Liver (tissue), 9 donors: ENCODE data around the gene PLCB1. TPM values are rescaled to one million over a fixed set of nuclear protein-coding genes. Genes with fewer than 3 reads are reported as not detected.

ENCODE experiments used
- DNase-seq: peaks from one replicate; pipeline ENCODE4 v3.0.0-alpha.2; 2017; ENCODE audit warnings: low spot score
- H3K27ac ChIP-seq, 2 donors: one replicate each; pipeline ENCODE4 v1.7.0; 2013; ENCODE audit warnings: inconsistent platforms in 2 of 2, low read length in 2 of 2, control low read depth in 1 of 2, low read depth in 1 of 2, mild to moderate bottlenecking in 1 of 2
- H3K27me3 ChIP-seq, 4 donors: one replicate each; pipeline versions ENCODE4 v1.6.1 to v1.7.0; 2013; ENCODE audit warnings: low read length in 3 of 4, inconsistent platforms in 1 of 4, mild to moderate bottlenecking in 1 of 4, moderate library complexity in 1 of 4; ENCODE audit not compliant: control insufficient read depth in 4 of 4, insufficient read depth in 4 of 4
- H3K36me3 ChIP-seq, 4 donors: one replicate each; pipeline versions ENCODE4 v1.6.1 to v1.7.0; 2013; ENCODE audit warnings: low read length in 3 of 4, mild to moderate bottlenecking in 3 of 4, low read depth in 1 of 4, moderate library complexity in 1 of 4; ENCODE audit not compliant: control insufficient read depth in 4 of 4, insufficient read depth in 3 of 4
- H3K4me1 ChIP-seq, 4 donors: one replicate each; pipeline versions ENCODE4 v1.6.1 to v1.7.0; 2013; ENCODE audit warnings: low read length in 3 of 4, mild to moderate bottlenecking in 3 of 4, moderate library complexity in 1 of 4; ENCODE audit not compliant: control insufficient read depth in 4 of 4, insufficient read depth in 4 of 4
- H3K4me3 ChIP-seq, 3 donors: one replicate each; pipeline versions ENCODE4 v1.6.1 to v1.7.0; 2013; ENCODE audit warnings: low read length in 3 of 3, control low read depth in 1 of 3, low read depth in 1 of 3, mild to moderate bottlenecking in 1 of 3
- H3K9ac ChIP-seq, 2 donors: one replicate each; pipeline ENCODE4 v1.7.0; 2013; ENCODE audit warnings: low read length in 2 of 2, mild to moderate bottlenecking in 2 of 2, moderate library complexity in 2 of 2, control low read depth in 1 of 2, low read depth in 1 of 2
- H3K9me3 ChIP-seq, 4 donors: one replicate each; pipeline versions ENCODE4 v1.6.1 to v1.7.0; 2013; ENCODE audit warnings: low read length in 3 of 4; ENCODE audit not compliant: control insufficient read depth in 4 of 4
- ATF3 ChIP-seq: IDR thresholded peaks from 2 replicates; pipeline ENCODE4 v1.6.1; 2016; ENCODE audit warnings: antibody characterized with exemption
- EGR1 ChIP-seq, 2 donors: IDR thresholded peaks; 2 replicates each; pipeline ENCODE4 v1.6.1; 2016 to 2018; ENCODE audit warnings: antibody characterized with exemption in 2 of 2, low read depth in 2 of 2
- FOXA1 ChIP-seq: IDR thresholded peaks from 2 replicates; pipeline ENCODE4 v1.6.1; 2016; ENCODE audit warnings: antibody characterized with exemption
- FOXA2 ChIP-seq: IDR thresholded peaks from 2 replicates; pipeline ENCODE4 v1.6.1; 2016; ENCODE audit warnings: antibody characterized with exemption
- GABPA ChIP-seq, 2 donors: IDR thresholded peaks in 1 of 2; conservative IDR thresholded peaks in 1 of 2; 2 replicates each; pipeline ENCODE4 v1.6.1; 2016; ENCODE audit warnings: antibody characterized with exemption in 2 of 2, mild to moderate bottlenecking in 1 of 2, moderate library complexity in 1 of 2
- HNF4A ChIP-seq, 2 donors: conservative IDR thresholded peaks; 2 replicates each; pipeline ENCODE4 v1.6.1; 2016; ENCODE audit warnings: antibody characterized with exemption in 2 of 2, mild to moderate bottlenecking in 2 of 2
- HNF4G ChIP-seq: IDR thresholded peaks from 2 replicates; pipeline ENCODE4 v1.6.1; 2016; ENCODE audit warnings: antibody characterized with exemption
- JUND ChIP-seq, 2 donors: IDR thresholded peaks; 2 replicates each; pipeline ENCODE4 v1.6.1; 2016; ENCODE audit warnings: antibody characterized with exemption in 2 of 2
- TAF1 ChIP-seq: conservative IDR thresholded peaks from 2 replicates; pipeline ENCODE4 v1.6.1; 2016; ENCODE audit warnings: antibody characterized with exemption, mild to moderate bottlenecking
- WGBS: extraction: QIAGEN DNeasy Blood & Tissue Kit; methylation state at CpG from one replicate; pipeline ENCODE4 v1.1.7; 2013; 5-methylcytosine and 5-hydroxymethylcytosine counted together
- polyA plus RNA-seq, 2 donors: library from polyadenylated mRNA; stranded (reverse) in 1 of 2; unstranded in 1 of 2; fragments of 200-250 nt in 1 of 2; fragments of >200 nt in 1 of 2; fragmentation: Nextera tagmentation in 1 of 2; extraction: Ambion mirVana in 1 of 2; gene quantifications; one replicate each; pipeline versions ENCODE4 v1.2.1 to v1.2.3, GENCODE V29; 2013 to 2015
- total RNA-seq, 2 donors: library from RNA; depleted of rRNA; stranded (reverse); fragments of >200 nt; gene quantifications; one replicate each; pipeline ENCODE4 v1.2.3, GENCODE V29; 2014
- TF ChIP-seq, protein P1 (sequence below): IDR thresholded peaks from 2 replicates; pipeline ENCODE4 v1.6.1; 2016; ENCODE audit warnings: antibody characterized with exemption
- TF ChIP-seq, protein P2 (sequence below): IDR thresholded peaks from 2 replicates; pipeline ENCODE4 v1.6.1; 2016; ENCODE audit warnings: antibody characterized with exemption, mild to moderate bottlenecking
- TF ChIP-seq, protein P3 (sequence below): fragments of 150-350 bp; IDR thresholded peaks from 2 replicates; pipeline ENCODE4 v1.5.1; 2017; ENCODE audit warnings: improper control_type of control experiment, low read depth, low read length; ENCODE audit not compliant: missing input control
- TF ChIP-seq, protein P4 (sequence below): IDR thresholded peaks from 2 replicates; pipeline ENCODE4 v1.6.1; 2016; ENCODE audit warnings: antibody characterized with exemption
- donor health status: healthy.
- donor health status: healthy.
- donor health status: healthy.
- donor health status: healthy.
- donor health status: healthy.

Gene PLCB1
- total and polyA plus RNA-seq, 4 donors = 3.7 to 13.5 (median 5.9) TPM

DNA sequence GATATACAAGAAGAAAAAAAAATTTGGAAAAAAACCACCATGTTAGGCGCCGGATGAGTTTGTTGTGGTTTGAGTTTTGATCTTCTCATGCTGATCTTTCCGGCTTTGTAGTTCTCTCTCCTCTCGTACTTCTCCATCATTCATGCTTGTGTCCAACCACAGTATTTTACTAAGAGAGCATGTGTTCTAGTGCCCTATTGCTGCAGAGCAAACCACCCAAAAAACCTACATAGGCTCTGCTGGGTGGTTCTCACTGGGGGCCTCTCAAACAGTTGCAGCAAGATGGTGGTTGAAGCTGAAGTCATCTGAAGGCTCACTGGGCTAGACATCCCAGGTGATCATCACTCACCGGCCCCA is 404.2 kb downstream of the PLCB1 start:
- Histone ChIP-seq H3K4me3 (no peak overlapping the region), H3K9me3 (no peaks in the 10 kb centered on the region), H3K27me3 (no peaks in the 10 kb centered on the region), H3K4me1 (peaks cover 0 to 1% (median 0%) of the 10 kb centered on the region in 4 donors), H3K27ac (no peak overlapping the region), H3K9ac (no peak overlapping the region), H3K36me3 (no peaks in the 10 kb centered on the region)
- no peak for DNase-seq
- WGBS = 90% methylated on average over 5 of the region's 5 CpGs
- TF ChIP-seq, protein P1, sequence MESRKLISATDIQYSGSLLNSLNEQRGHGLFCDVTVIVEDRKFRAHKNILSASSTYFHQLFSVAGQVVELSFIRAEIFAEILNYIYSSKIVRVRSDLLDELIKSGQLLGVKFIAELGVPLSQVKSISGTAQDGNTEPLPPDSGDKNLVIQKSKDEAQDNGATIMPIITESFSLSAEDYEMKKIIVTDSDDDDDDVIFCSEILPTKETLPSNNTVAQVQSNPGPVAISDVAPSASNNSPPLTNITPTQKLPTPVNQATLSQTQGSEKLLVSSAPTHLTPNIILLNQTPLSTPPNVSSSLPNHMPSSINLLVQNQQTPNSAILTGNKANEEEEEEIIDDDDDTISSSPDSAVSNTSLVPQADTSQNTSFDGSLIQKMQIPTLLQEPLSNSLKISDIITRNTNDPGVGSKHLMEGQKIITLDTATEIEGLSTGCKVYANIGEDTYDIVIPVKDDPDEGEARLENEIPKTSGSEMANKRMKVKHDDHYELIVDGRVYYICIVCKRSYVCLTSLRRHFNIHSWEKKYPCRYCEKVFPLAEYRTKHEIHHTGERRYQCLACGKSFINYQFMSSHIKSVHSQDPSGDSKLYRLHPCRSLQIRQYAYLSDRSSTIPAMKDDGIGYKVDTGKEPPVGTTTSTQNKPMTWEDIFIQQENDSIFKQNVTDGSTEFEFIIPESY = no peak
- TF ChIP-seq GABPA (IDR thresholded peaks at IDR 0.05 in 1 of 2, conservative IDR thresholded peaks at IDR 0.05 in 1 of 2) = no peak
- TF ChIP-seq TAF1 = no peak
- no peak for TF ChIP-seq HNF4A (conservative IDR thresholded peaks at IDR 0.05)
- TF ChIP-seq EGR1 (IDR thresholded peaks at IDR 0.05; ENCODE audit: low read depth in 2 of 2) = no peak
- TF ChIP-seq FOXA2 = no peak
- no peak for TF ChIP-seq HNF4G

DNA sequence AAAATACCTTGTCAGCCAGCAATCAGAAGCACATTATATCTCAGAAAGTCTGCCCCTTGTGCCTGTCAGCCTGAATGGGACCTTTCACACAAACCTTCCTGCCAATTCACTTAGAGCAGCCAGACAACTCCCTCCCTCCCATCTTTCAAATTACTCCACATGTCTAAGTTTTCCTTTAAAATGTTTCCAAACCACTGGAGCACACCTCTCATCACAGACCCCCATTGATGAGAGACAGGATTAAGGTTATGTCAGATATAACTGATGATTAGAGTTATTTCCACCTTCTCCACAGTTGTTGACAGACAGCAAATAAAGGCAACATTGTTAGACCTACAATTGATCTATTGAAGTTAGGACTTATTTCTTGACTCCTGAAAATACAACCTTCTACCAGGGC is 408.4 kb downstream of the PLCB1 start:
- Histone ChIP-seq H3K9me3 (no peaks in the 10 kb centered on the region), H3K27me3 (no peaks in the 10 kb centered on the region), H3K4me1 (peaks cover 0 to 1% (median 0%) of the 10 kb centered on the region in 4 donors), H3K4me3 (no peak overlapping the region), H3K36me3 (no peaks in the 10 kb centered on the region), H3K27ac (no peak overlapping the region), H3K9ac (no peak overlapping the region)
- no peak for DNase-seq
- TF ChIP-seq, protein P2, sequence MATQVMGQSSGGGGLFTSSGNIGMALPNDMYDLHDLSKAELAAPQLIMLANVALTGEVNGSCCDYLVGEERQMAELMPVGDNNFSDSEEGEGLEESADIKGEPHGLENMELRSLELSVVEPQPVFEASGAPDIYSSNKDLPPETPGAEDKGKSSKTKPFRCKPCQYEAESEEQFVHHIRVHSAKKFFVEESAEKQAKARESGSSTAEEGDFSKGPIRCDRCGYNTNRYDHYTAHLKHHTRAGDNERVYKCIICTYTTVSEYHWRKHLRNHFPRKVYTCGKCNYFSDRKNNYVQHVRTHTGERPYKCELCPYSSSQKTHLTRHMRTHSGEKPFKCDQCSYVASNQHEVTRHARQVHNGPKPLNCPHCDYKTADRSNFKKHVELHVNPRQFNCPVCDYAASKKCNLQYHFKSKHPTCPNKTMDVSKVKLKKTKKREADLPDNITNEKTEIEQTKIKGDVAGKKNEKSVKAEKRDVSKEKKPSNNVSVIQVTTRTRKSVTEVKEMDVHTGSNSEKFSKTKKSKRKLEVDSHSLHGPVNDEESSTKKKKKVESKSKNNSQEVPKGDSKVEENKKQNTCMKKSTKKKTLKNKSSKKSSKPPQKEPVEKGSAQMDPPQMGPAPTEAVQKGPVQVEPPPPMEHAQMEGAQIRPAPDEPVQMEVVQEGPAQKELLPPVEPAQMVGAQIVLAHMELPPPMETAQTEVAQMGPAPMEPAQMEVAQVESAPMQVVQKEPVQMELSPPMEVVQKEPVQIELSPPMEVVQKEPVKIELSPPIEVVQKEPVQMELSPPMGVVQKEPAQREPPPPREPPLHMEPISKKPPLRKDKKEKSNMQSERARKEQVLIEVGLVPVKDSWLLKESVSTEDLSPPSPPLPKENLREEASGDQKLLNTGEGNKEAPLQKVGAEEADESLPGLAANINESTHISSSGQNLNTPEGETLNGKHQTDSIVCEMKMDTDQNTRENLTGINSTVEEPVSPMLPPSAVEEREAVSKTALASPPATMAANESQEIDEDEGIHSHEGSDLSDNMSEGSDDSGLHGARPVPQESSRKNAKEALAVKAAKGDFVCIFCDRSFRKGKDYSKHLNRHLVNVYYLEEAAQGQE = no peak
- TF ChIP-seq, protein P3, sequence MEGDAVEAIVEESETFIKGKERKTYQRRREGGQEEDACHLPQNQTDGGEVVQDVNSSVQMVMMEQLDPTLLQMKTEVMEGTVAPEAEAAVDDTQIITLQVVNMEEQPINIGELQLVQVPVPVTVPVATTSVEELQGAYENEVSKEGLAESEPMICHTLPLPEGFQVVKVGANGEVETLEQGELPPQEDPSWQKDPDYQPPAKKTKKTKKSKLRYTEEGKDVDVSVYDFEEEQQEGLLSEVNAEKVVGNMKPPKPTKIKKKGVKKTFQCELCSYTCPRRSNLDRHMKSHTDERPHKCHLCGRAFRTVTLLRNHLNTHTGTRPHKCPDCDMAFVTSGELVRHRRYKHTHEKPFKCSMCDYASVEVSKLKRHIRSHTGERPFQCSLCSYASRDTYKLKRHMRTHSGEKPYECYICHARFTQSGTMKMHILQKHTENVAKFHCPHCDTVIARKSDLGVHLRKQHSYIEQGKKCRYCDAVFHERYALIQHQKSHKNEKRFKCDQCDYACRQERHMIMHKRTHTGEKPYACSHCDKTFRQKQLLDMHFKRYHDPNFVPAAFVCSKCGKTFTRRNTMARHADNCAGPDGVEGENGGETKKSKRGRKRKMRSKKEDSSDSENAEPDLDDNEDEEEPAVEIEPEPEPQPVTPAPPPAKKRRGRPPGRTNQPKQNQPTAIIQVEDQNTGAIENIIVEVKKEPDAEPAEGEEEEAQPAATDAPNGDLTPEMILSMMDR = no peak
- TF ChIP-seq HNF4G (no peak), JUND (IDR thresholded peaks at IDR 0.05) (no peak), TAF1 (no peak), ATF3 (no peak), FOXA1 (no peak)
- TF ChIP-seq, protein P4, sequence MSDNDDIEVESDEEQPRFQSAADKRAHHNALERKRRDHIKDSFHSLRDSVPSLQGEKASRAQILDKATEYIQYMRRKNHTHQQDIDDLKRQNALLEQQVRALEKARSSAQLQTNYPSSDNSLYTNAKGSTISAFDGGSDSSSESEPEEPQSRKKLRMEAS = no peak
